ENCODE data around the gene P4HB. TPM values are rescaled to one million over a fixed set of nuclear protein-coding genes. Genes with fewer than 3 reads are reported as not detected.

P4HB gene
- total RNA-seq, 4 donors from 2014 or later = 289 to 508 (median 447) TPM

DNA sequence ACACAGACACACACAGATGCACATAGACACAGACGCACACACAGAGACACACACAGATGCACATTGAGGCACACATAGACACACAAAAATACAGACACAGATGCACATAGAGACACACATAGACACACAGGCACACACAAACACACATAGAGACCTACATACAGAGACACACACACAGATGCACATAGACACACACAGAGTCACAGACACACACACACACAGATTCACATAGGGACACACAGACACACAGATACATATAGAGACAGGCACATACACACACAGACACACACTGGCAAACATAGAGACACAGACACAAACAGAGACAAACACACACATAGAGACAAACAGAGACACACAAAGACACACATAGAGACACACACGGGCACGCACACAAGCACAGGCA, 66.3 kb downstream of the P4HB start:
- TF ChIP-seq, protein P1, sequence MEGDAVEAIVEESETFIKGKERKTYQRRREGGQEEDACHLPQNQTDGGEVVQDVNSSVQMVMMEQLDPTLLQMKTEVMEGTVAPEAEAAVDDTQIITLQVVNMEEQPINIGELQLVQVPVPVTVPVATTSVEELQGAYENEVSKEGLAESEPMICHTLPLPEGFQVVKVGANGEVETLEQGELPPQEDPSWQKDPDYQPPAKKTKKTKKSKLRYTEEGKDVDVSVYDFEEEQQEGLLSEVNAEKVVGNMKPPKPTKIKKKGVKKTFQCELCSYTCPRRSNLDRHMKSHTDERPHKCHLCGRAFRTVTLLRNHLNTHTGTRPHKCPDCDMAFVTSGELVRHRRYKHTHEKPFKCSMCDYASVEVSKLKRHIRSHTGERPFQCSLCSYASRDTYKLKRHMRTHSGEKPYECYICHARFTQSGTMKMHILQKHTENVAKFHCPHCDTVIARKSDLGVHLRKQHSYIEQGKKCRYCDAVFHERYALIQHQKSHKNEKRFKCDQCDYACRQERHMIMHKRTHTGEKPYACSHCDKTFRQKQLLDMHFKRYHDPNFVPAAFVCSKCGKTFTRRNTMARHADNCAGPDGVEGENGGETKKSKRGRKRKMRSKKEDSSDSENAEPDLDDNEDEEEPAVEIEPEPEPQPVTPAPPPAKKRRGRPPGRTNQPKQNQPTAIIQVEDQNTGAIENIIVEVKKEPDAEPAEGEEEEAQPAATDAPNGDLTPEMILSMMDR (IDR thresholded peaks at IDR 0.05; ENCODE audit: low read depth) = no peak

Other genes with a start within 250 kb of the P4HB start
- gene NPLOC4, start 223.4 kb downstream of the P4HB start, total RNA-seq = 100 to 1,000 TPM in 1 of 4 donors, 10 to 100 TPM in 3; 47.4 to 112 (median 62.8) TPM
- 1 to 10 TPM in 1 of 4 donors, under 1 TPM in 2, not detected in 1; 0.44 to 2.4 (median 0.68) TPM for gene TSPAN10, start 223.3 kb downstream of the P4HB start, total RNA-seq
- gene PDE6G, start 204.0 kb downstream of the P4HB start, total RNA-seq = 1 to 10 TPM in 1 of 4 donors, not detected in 3; 2.7 TPM
- gene OXLD1, start 193.9 kb downstream of the P4HB start, total RNA-seq = 10 to 100 TPM; 12.4 to 47.3 (median 34.1) TPM
- 10 to 100 TPM in 1 of 4 donors, 1 to 10 TPM in 3; 7.0 to 11.1 (median 8.5) TPM for gene CCDC137, start 193.8 kb downstream of the P4HB start, total RNA-seq
- 10 to 100 TPM; 13.2 to 40.3 (median 36.4) TPM for gene ARL16, start 176.7 kb downstream of the P4HB start, total RNA-seq
- gene HGS, start 176.5 kb downstream of the P4HB start, total RNA-seq = 10 to 100 TPM; 35.4 to 79.5 (median 60.5) TPM
- gene MRPL12, start 157.2 kb downstream of the P4HB start, total RNA-seq = 10 to 100 TPM; 23.8 to 52.0 (median 29.0) TPM
- gene SLC25A10, start 148.3 kb downstream of the P4HB start, total RNA-seq = 10 to 100 TPM in 3 of 4 donors, 1 to 10 TPM in 1; 4.9 to 59.5 (median 15.9) TPM
- under 1 TPM in 1 of 4 donors, not detected in 3; 0.38 TPM for gene GCGR, start 56.4 kb downstream of the P4HB start, total RNA-seq
- gene MCRIP1, start 27.2 kb downstream of the P4HB start, total RNA-seq = 10 to 100 TPM; 26.6 to 78.7 (median 54.8) TPM
- gene PPP1R27, start 25.5 kb downstream of the P4HB start, total RNA-seq = not detected
- 100 to 1,000 TPM; 116 to 235 (median 167) TPM for gene ARHGDIA, start 10.8 kb upstream of the P4HB start, total RNA-seq
- gene ALYREF, start 31.1 kb upstream of the P4HB start, total RNA-seq = 10 to 100 TPM; 25.4 to 38.8 (median 32.4) TPM
- 100 to 1,000 TPM in 3 of 4 donors, 10 to 100 TPM in 1; 88.4 to 132 (median 120) TPM for gene ANAPC11, start 31.2 kb upstream of the P4HB start, total RNA-seq
- gene NPB, start 41.7 kb upstream of the P4HB start, total RNA-seq = under 1 TPM in 2 of 4 donors, not detected in 2; 0.17 to 0.22 TPM
- 100 to 1,000 TPM in 1 of 4 donors, 10 to 100 TPM in 3; 23.8 to 130 (median 39.7) TPM for gene PCYT2, start 50.9 kb upstream of the P4HB start, total RNA-seq
- gene SIRT7, start 57.6 kb upstream of the P4HB start, total RNA-seq = 10 to 100 TPM in 3 of 4 donors, 1 to 10 TPM in 1; 7.5 to 22.0 (median 15.5) TPM
- gene MAFG, start 67.2 kb upstream of the P4HB start, total RNA-seq = 10 to 100 TPM in 3 of 4 donors, 1 to 10 TPM in 1; 9.8 to 20.0 (median 15.0) TPM
- gene PYCR1, start 76.8 kb upstream of the P4HB start, total RNA-seq = 1 to 10 TPM in 2 of 4 donors, under 1 TPM in 2; 0.34 to 3.1 (median 1.5) TPM
- not detected for gene MYADML2, start 86.7 kb upstream of the P4HB start, total RNA-seq
- gene NOTUM, start 100.7 kb upstream of the P4HB start, total RNA-seq = not detected
- 10 to 100 TPM in 3 of 4 donors, 1 to 10 TPM in 1; 8.2 to 30.1 (median 18.1) TPM for gene ASPSCR1, start 117.1 kb upstream of the P4HB start, total RNA-seq
- gene CENPX, start 162.3 kb upstream of the P4HB start, total RNA-seq = 10 to 100 TPM; 46.0 to 74.0 (median 57.5) TPM
- gene LRRC45, start 162.8 kb upstream of the P4HB start, total RNA-seq = 10 to 100 TPM in 2 of 4 donors, 1 to 10 TPM in 2; 1.8 to 11.7 (median 7.8) TPM
- 10 to 100 TPM in 3 of 4 donors, 1 to 10 TPM in 1; 5.2 to 28.3 (median 14.6) TPM for gene RAC3, start 171.1 kb upstream of the P4HB start, total RNA-seq
- 100 to 1,000 TPM; 157 to 383 (median 255) TPM for gene DCXR, start 177.2 kb upstream of the P4HB start, total RNA-seq
- gene RFNG, start 191.3 kb upstream of the P4HB start, total RNA-seq = 10 to 100 TPM; 22.5 to 66.9 (median 49.0) TPM
- gene GPS1, start 191.4 kb upstream of the P4HB start, total RNA-seq = 100 to 1,000 TPM in 1 of 4 donors, 10 to 100 TPM in 3; 42.7 to 125 (median 71.7) TPM
- gene DUS1L, start 205.3 kb upstream of the P4HB start, total RNA-seq = 100 to 1,000 TPM in 1 of 4 donors, 10 to 100 TPM in 3; 45.0 to 147 (median 52.3) TPM
- 1,000 to 10,000 TPM in 1 of 4 donors, 100 to 1,000 TPM in 3; 148 to 4,879 (median 378) TPM for gene FASN, start 237.7 kb upstream of the P4HB start, total RNA-seq